ENCODE data around the gene PFKP. TPM values are rescaled to one million over a fixed set of nuclear protein-coding genes. Genes with fewer than 3 reads are reported as not detected.

The PFKP gene
- total RNA-seq, 4 donors from 2014 or later = 90.8 to 255 (median 112) TPM

GRCh38 chr10:3076138-3076537 lies 8.8 kb downstream of the PFKP start:
- H3K4me3 ChIP-seq = no peak overlapping the region
- peaks cover 5 to 45% (median 31%) of the 10 kb centered on the region in 4 donors for H3K4me1 ChIP-seq
- 88% methylated on average over 16 of the region's 16 CpGs for WGBS
- no peak overlapping the region for H3K27ac ChIP-seq (replicated peaks in 1 of 4)
- H3K9me3 ChIP-seq = no peaks in the 10 kb centered on the region
- H3K36me3 ChIP-seq = peaks cover 0 to 13% (median 0%) of the 10 kb centered on the region in 4 donors
- H3K27me3 ChIP-seq = no peaks in the 10 kb centered on the region
- TF ChIP-seq EP300 (IDR thresholded peaks at IDR 0.05) (no peak), POLR2A (IDR thresholded peaks at IDR 0.05; ENCODE audit: low read depth) (no peak), CTCF (IDR thresholded peaks at IDR 0.05) (no peak), POLR2AphosphoS5 (IDR thresholded peaks at IDR 0.05) (no peak)
- DNase-seq (ENCODE audit: extremely low spot score) = no peak
- intact Hi-C loops (cut with DNase I) = no loop called here

GRCh38 chr10:3077509-3077908 lies 10.2 kb downstream of the PFKP start:
- Histone ChIP-seq H3K4me1 (peaks cover 4 to 32% (median 25%) of the 10 kb centered on the region in 4 donors), H3K27me3 (no peaks in the 10 kb centered on the region), H3K27ac (replicated peaks in 1 of 4) (no peak overlapping the region), H3K4me3 (no peak overlapping the region), H3K36me3 (peaks cover 0 to 19% (median 4%) of the 10 kb centered on the region in 4 donors), H3K9me3 (no peaks in the 10 kb centered on the region)
- no peak for DNase-seq (ENCODE audit: extremely low spot score)
- no peak for TF ChIP-seq POLR2A (IDR thresholded peaks at IDR 0.05; ENCODE audit: low read depth)
- TF ChIP-seq POLR2AphosphoS5 (IDR thresholded peaks at IDR 0.05) = no peak
- no peak for TF ChIP-seq EP300 (IDR thresholded peaks at IDR 0.05)
- TF ChIP-seq CTCF (IDR thresholded peaks at IDR 0.05) = no peak
- intact Hi-C loops (cut with DNase I) = no loop called here
- WGBS = 90% methylated on average over 5 of the region's 5 CpGs

- Histone ChIP-seq H3K4me1 (peaks cover 0 to 27% (median 21%) of the 10 kb centered on the region in 4 donors), H3K27ac (replicated peaks in 1 of 4) (no peak overlapping the region), H3K4me3 (no peak overlapping the region), H3K36me3 (peaks cover 0 to 25% (median 9%) of the 10 kb centered on the region in 4 donors), H3K27me3 (no peaks in the 10 kb centered on the region), H3K9me3 (no peaks in the 10 kb centered on the region)
- intact Hi-C loops (cut with DNase I) = no loop called here
- WGBS = 81% methylated on average over 10 of the region's 10 CpGs
- TF ChIP-seq POLR2AphosphoS5 (IDR thresholded peaks at IDR 0.05) (no peak), CTCF (IDR thresholded peaks at IDR 0.05) (no peak), EP300 (IDR thresholded peaks at IDR 0.05) (no peak), POLR2A (IDR thresholded peaks at IDR 0.05; ENCODE audit: low read depth) (no peak)
- DNase-seq (ENCODE audit: extremely low spot score) = no peak
Measured at GRCh38 chr10:3077940-3078630, 10.7 kb downstream of the PFKP start.

GRCh38 chr10:3081383-3081981 lies 14.1 kb downstream of the PFKP start:
- Histone ChIP-seq H3K9me3 (no peaks in the 10 kb centered on the region), H3K4me3 (no peak overlapping the region), H3K36me3 (peaks cover 0 to 35% (median 14%) of the 10 kb centered on the region in 4 donors), H3K27me3 (no peaks in the 10 kb centered on the region), H3K4me1 (peaks cover 0 to 15% (median 8%) of the 10 kb centered on the region in 4 donors), H3K27ac (replicated peaks in 1 of 4) (no peak overlapping the region)
- intact Hi-C loops (cut with DNase I) = no loop called here
- DNase-seq (ENCODE audit: extremely low spot score) = no peak
- 88% methylated on average over 8 of the region's 8 CpGs for WGBS
- TF ChIP-seq EP300 (IDR thresholded peaks at IDR 0.05) (no peak), POLR2A (IDR thresholded peaks at IDR 0.05; ENCODE audit: low read depth) (no peak), POLR2AphosphoS5 (IDR thresholded peaks at IDR 0.05) (no peak), CTCF (IDR thresholded peaks at IDR 0.05) (no peak)

Measured in esophagus muscularis mucosa (tissue), 4 donors.